GM18873 (cell line): ENCODE results near the gene TNFRSF13B.
A peak's percentile ranks its signal among the peaks of the same experiment; 100 is the strongest.
"Not testable (repeated sequence)": the region's sequence is repeated elsewhere in the genome, so short reads cannot be mapped to it uniquely, and the experiment has no call there.

ENCODE experiments used
- ATAC-seq: cut with Tn5 transposase; IDR thresholded peaks from one replicate; pipeline ENCODE4 v1.9.1; 2021; ENCODE audit warnings: mild to moderate bottlenecking, moderate library complexity, moderate number of reproducible peaks; ENCODE audit not compliant: unreplicated experiment, low FRiP score

The TNFRSF13B gene

DNA sequence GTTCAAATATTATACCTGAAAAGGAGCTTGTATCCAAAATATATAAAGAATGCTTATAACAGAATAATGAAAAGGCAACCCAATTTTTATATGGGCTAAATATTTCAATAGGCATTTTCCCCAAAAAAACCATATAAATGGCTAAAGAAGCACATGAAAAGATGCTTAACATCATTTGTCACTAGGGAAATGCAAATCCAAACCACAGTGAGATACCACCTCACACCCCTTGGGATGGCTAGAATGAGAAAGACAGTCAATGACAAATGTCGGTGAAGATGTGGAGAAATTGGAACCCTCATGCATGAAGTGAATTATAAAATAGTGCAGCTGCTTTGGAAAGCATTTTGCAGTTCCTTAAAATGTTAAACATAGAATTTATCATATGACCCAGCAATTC is 3.1 kb downstream of the TNFRSF13B start:
- no peak for ATAC-seq

- no peak for ATAC-seq
Observed at GRCh38 chr17:16962804-16963203, 9.1 kb downstream of the TNFRSF13B start.

GRCh38 chr17:16961792-16962191 is 10.1 kb downstream of the TNFRSF13B start:
- no peak for ATAC-seq

DNA sequence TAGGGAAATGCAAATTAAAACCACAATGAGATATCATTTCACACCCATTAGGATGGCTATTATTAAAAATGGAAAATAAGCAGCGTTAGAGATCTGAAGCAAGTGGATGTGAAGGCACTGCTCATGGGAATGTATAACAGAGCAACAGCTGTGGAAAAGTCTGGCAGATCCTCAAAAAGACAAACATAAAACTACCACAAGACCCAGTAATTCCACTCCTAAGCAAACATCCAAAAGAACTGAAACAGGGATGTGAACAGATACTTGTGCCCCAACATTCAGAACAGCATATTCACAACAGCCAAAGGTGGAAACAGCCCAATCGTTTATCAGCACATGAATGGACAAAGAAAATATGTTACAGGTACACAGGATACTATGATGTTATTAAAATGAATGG is 10.9 kb downstream of the TNFRSF13B start:
- not testable (repeated sequence) for ATAC-seq

DNA sequence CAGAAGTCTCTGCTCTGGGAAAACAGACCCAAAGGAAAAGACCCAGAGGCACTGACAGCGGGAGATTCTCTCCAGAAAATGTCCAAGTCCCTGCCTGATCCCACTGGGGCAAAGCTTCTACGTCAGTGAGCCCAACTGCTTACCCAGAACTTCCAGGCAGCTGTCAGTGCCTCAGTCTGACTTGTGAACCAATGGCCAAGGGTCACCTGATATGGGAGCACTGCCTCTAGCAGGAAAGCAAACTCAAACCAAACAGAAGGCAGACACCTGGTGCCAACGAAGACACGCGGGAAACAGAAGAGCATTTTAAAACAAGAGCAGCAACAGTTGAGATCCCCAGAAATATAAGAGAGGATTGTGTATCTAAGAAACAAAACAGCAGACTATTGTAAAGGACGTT is 16.9 kb downstream of the TNFRSF13B start:
- ATAC-seq: not testable (repeated sequence)

- no peak for ATAC-seq
Observed at GRCh38 chr17:16954521-16954920, 17.4 kb downstream of the TNFRSF13B start.

GRCh38 chr17:16953841-16954240 is 18.1 kb downstream of the TNFRSF13B start:
- no peak for ATAC-seq

DNA sequence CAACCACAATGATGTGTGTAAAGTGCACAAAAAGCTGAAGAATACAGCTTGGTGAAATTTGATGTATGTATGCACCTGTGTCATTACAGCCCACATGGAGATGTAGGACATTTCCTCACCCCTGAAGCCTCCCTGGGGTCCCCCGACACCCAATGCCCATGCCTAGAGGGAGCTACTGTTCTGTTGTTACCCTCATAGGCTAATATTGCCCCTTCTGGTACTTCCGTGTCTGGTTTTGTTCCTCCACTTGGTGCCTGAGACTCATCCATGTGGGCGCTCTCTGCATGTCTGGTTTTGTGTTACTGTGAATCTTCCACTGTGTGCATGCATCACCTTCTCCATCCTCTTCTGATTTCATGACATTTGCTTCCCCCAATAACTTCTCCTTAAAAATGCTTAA is 18.6 kb downstream of the TNFRSF13B start:
- no peak for ATAC-seq

DNA sequence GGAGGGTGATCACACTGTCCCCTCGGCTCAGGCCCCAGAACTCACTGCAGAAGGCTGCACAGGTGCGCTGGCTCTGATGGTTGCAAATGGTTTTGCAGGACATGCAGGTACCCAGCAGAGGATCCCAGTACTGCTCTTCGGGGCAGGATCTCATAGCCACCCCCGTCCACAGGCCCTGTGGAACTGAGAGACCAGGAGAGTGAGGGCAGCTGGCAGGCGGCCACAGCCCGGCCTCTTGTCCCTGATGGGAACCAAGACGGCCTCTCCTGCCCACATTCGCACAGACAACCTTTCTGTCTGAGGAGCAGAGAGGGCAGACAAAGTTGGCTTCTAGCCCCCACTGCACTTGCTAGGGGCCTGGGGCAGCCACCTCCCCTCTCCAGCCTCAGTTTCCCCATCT is 19.5 kb downstream of the TNFRSF13B start:
- ATAC-seq: no peak

- no peak for ATAC-seq
Observed at GRCh38 chr17:16950488-16950887, 21.4 kb downstream of the TNFRSF13B start.

DNA sequence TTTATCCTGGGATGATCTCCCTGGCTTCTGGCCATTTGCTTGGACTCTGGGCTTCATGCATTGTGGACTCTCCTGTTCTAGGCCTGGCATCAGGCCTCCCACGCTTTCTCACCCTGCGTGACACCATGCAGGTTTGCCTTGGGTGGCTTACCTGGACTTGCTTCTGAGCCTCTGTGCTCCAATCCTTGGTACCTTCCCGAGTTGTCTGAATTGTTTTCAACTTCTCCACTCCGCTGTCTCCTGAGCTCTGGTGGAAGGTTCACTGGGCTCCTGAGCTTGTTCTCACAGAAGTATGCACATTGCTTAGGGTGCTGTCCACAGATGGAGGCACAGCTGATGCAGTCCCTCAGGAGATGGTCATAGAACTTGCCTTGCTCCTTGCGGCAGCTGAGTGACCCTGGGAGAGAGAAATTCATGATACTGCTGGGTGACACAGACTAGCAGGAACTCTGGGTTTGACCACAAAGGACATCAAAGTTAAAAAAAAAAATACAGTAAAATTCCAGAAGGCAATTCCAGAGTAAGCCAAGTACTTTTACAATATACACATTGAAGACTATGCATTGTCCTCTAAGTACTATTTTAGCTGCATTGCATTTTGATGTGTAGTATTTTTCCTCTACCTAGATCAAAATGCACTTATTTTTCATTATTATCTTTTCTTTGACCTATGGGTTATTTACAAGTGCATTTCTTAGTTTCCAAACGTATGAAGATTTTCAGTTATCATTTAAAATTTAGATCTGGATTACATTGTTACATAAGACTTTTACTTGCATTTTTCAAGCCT is 23.1 kb downstream of the TNFRSF13B start:
- no peak for ATAC-seq

GRCh38 chr17:16947470-16947869 is 24.4 kb downstream of the TNFRSF13B start:
- peak; percentile 55 for ATAC-seq

GRCh38 chr17:16945663-16946218 is 26.2 kb downstream of the TNFRSF13B start:
- no peak for ATAC-seq

DNA sequence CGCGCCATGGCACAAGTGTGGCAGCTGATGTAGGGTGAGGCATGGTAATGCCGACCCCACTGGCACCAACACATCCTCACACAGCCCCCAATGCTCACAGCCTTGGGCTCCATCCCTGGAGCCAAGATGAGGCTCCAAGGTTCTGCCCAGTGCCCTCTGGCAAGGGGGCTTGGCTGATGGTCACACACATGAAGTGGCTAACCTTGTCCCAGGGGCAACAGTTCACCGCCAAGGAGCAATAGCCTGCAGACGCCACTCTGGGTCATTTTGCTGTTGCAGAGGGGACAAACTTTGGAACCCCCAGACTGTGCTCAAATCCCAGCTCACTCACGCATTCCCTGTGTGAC is 26.8 kb downstream of the TNFRSF13B start:
- ATAC-seq: no peak

- ATAC-seq: no peak
Observed at GRCh38 chr17:16944334-16945135, 27.4 kb downstream of the TNFRSF13B start.

DNA sequence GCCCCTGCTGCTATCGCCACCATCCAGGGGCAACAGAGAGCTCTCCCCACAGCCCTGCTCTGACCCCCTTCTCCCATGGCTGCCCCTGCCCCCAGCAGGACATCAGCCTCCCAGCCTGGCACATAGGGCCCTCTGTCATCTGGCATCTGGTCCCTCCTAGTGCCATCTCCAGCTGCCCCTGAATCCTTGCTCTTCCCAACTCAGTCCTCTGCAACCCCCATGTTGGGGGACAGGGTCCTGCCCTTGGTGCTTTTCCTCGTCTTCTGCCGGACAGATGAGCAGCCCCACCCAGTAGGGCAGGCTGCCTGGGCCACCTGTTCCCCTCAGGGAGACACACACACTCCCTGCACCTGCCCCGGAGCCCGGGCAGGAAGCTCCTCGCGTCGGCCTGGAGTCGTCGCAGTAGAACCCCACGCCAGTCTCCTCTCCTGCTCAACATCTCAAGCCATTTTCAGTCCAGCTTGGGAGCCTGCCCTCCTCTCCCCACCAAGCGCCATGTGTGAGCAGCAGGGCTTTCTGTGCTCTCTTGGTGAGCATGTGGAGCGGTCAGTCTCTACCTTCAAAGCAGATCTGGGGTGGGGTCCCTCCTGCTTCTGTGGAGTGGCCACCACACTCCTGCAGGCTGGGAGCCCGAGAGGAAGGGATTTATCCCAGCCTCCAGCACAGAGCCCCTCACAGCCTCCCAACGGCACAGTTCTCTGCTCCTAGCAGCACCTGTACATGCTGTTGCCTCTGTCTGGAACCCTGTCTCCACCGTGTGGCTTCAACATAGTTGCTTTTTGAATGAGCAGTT is 28.2 kb downstream of the TNFRSF13B start:
- no peak for ATAC-seq

GRCh38 chr17:16943032-16943352 is 28.9 kb downstream of the TNFRSF13B start:
- ATAC-seq: no peak

DNA sequence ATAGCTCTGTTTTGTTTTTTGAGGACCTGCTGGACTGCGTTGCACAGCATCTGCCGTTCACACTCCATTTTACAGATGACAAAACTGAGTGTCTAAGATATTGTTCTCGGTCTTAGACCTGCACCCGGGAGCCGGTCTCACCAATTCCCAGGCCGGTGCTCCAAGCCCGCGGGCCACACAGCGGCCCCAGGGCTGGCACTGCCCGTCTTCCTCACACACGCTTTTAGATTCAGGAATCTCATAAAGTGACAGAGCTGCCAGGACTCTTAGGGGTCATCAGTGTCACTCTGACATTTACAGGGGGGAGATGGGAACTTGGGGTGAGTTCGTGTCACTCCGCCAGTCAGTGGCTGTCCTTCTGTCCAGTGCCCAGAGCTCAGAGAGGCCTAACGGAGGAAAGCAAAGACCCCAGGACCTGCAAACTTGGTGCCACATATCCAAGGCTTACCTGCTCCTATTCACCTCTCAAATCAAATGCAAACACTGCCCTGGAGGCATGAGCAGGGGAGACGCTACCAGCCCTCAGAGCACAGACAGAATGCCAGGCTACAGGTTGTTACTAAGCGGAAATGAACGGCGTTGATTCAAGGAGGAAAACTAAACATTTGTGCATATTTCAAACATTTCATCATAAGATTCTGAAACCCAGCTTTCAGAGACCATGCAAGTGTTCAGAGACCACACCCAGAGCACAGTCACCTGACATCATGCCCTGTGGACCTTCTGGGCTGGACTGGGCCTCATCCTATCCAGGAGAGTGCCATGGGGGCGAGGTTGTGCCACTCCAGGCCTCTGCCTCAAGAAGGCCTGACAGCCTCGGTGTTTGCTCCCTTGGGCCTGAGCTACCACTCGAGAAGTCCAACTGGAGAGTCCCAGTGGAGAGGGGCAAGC is 29.5 kb downstream of the TNFRSF13B start:
- ATAC-seq: no peak

DNA sequence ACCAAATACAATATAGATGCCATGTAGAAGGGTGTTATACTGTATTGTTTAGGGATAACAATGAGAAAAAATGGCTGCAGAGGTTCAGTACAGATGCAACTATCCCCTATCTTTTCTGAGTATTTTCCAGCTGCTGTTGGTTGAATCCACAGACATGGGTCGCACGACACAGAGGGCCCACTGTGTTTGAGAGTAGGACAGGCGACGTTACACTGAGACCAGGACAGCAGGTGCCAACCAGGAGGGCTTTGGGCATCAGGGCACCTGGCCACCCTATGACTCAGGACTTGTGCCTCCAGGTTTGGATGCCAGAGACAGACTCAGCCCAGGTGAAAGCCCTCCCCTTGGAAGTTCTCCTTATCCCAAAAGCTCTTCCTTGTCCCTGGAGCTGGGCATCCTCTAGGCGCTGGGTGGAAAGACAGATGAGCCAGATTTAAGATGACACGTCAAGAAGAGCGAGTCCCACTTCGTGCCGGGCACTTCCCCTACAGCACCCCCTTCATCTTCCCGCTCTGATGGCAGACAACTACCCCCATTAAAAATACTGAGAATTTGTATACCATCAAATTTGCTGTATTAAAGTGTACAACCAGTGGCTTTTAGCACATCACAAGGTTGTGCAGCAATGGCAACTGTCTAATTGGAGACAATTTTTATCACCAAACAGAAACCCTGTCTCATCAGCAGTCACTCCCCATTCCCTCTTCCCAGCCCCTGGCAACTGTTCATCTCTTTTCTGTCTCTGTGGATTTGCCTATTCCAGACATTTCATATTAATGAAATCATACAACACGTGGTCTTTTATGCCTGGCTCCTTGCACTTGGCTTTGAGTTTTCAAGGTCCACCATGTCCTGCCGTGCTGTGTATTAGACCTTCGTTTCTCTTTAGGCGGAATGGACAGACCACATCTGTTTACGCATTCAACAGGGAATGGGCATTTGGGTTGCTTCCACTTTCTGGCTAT is 30.6 kb downstream of the TNFRSF13B start:
- no peak for ATAC-seq
